HTR-8/SVneo (cell line): ENCODE measurements around the gene NCOA7.

Experiments used
- DNase-seq: peaks from one replicate; pipeline ENCODE4 v3.0.0; 2011; ENCODE audit warnings: low spot score, mixed read lengths; ENCODE audit not compliant: insufficient read length
- FAIRE-seq: peaks from 2 replicates; lab custom pipeline; 2011; peaks lifted over from hg19 to GRCh38; lab: Jason Lieb, UNC

NCOA7 gene

DNA sequence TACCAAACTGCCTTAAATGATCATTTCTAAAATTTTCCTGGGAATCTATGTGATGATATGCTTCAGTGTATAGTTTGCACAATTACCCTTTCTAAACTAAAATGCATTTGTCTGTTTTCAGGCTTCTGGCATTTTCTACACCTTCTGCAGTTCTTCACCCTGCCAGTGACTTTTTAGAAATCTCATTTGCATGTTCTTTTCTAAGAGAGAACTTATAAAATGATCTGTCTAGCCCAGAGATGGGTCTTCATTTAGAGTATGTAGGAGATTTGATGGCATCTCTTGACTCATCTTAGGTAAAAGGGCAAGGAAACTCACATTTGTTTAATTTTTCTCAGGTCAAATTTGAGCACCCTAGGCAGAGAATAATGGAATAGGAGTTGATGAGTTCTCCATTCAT is 17.8 kb downstream of the NCOA7 start:
- no peak for FAIRE-seq
- DNase-seq: no peak

DNA sequence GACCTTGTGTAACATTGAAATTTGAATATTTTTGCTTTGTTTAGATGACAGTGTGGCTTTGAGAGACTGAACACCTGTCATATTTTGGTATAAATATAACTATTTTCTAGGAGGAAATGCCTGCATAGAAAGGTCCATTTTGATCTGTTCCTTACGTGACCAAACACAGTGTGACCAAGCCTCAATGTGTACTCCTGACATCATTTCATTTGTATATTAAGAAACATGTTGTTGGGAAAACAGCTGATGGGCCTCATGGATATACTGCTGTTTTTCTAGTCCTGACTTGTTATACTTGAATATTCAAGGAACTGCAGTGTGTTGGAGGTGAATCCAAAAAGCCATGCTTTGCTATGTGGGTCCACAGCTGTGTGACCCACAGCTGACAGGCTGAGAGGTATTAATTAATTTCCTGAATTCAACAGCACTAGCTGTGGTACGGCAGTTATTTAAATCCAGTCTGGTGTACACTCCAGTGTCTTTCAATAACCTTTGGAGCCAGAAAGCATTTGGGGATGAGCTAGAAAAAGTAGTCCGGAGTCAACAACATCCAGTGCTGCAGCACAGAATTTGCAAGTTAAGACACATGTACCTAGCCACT is 18.9 kb downstream of the NCOA7 start:
- FAIRE-seq: no peak
- no peak for DNase-seq

GRCh38 chr6:125810445-125810844 is 19.7 kb downstream of the NCOA7 start:
- FAIRE-seq (no peak), DNase-seq (no peak)

DNA sequence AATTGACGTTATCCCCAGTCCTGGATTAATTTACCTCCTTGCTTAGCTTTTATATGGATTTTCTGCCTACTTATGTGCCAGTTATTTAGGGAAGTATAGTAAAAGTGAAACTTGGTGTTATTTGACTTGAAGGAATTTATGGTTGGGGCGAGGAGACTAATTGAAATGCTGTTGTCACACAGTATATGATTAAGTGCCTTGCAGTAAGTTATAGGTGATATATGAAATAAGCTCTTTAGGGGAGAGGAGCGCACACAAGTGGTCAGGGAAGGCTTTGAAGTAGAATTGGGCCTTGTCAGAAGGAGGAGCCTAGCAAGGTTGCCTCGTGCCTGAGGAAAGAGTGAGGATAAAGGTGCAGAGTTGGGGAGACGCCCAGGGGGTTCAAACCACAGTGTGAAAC is 20.5 kb downstream of the NCOA7 start:
- FAIRE-seq: no peak
- no peak for DNase-seq

DNA sequence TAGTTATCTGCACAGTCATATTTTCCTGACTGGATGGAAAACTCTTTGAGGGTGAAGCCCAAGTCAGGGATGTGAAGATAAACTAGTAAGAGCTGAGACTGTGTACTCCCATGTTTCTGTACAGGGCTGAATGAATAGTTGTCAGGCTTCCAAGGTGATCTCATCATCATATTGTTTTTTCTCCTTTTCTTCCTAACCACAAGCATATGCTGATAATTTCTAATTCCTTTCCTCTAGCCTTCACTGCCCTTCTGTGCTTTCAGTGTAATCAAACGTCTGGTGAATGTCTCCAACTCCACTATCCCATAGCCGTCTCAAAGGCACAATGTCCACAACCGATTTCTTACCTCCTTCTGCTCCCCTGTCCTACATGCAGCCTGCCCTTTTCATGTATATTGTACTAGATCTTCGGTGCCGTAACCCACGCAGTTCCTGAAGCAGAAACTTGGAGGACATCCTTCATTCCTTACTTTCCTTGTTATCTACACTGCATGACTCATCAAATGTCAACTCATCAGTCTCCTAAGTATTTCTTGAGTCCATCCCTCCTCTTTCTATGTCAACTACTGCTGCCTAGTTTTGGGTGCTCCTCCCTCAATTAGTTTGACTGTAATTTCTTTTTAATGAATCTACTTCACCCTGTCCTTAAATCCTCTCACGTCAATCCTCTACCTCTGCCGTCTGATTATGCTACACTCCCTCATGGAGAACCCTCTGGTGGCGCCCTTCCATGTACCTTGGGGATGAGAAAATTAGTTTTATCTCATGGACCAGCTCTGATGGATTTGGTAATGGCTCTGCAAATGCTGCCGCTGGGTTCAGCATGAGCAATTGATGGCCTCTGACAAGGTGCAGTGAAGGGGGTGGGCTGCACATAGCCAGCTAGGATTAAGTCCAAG is 21.9 kb downstream of the NCOA7 start:
- peak; percentile 20 for FAIRE-seq
- peak; percentile 51 for DNase-seq

GRCh38 chr6:125814481-125814880 is 23.7 kb downstream of the NCOA7 start:
- DNase-seq (no peak), FAIRE-seq (no peak)

DNA sequence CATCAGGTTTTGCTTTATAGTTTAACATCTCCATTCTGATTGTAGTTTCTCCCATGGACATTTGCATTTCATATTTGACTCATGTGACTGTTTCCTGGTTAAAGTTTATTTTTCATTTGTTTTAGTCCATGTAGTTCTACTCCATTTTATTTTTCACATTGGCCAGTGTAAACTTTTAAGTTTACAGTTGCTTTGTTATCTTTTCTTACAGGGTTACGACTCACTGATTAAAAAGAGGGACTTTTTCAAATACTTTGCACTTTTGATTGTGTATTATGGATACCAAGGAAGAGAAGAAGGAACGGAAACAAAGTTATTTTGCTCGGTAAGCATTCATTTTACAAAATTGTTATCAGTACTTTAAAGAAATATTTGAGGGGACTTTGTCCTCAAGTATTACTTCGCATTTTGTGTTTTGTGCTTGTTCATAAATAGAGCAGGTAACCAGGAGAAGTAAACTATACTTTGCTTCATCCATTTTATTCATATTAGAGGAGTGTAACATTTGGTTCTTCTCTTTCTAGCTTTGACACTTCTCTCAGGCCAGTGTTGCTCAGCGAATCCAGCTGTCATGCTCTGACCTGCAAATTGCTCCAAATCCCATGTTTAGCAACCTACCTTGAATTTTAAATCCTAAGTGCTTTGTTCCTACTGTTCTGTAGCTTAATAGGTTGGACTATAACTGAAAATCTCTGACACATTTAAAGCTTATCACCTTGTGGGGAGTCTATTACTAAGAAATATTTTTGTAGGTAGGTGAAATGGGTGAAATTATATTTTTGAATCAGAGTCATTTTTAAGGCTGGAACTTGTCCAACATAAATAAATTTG is 24.5 kb downstream of the NCOA7 start:
- no peak for DNase-seq
- no peak for FAIRE-seq

DNA sequence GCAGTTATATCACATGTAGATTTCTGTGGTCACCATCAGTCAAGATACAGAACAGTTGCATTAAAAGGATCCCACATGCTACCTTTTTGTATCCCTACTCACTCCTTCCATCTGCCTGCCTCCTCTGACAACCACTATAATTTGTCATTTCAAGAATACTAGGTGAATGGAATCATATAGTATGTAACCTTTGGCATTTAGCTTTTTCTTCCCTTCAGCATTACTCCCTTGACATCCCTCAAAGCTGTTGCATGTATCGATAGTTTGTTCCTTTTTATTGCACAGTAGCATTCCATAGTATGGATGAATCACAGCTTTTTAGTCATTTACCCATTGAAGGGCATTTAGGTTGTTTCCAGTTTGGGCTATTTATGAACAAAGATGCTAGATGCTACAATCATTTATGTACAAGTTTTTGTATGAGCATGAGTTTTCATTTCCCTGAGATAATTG is 26.1 kb downstream of the NCOA7 start:
- peak; percentile 23 for FAIRE-seq
- no peak for DNase-seq

DNA sequence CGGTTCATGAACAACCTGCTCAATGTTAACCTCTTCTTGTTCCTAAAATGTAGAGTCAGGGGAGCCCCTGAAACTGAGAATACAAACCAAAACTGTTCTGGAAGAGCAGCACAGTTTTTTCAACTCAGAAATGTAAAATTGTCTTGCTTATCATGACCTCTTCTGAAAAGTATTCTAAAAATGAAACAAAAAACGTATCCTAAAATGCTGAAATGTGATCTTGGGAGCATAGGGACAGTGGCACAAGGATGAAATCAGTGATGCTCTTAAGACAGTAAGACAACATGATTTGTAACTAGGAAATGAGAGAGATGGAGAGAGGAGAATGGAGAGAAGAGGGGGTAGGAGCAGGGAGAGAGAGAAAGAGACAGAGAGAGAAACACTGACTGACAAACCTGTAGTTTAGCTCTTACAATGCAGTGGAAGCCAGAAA is 27.5 kb downstream of the NCOA7 start:
- no peak for FAIRE-seq

GRCh38 chr6:125818772-125819260 is 28.1 kb downstream of the NCOA7 start:
- no peak for FAIRE-seq
- no peak for DNase-seq

More for the DNA sequence above, 27.5 kb downstream of the NCOA7 start:
- DNase-seq: no peak

GRCh38 chr6:125819535-125820326 is 29.0 kb downstream of the NCOA7 start:
- DNase-seq (no peak), FAIRE-seq (no peak)

- FAIRE-seq (peak; percentile 87), DNase-seq (peak; percentile 34)
Measured at GRCh38 chr6:125821825-125822281, 31.1 kb downstream of the NCOA7 start.

- no peak for DNase-seq
- FAIRE-seq: no peak
Measured at GRCh38 chr6:125823180-125823579, 32.4 kb downstream of the NCOA7 start.

DNA sequence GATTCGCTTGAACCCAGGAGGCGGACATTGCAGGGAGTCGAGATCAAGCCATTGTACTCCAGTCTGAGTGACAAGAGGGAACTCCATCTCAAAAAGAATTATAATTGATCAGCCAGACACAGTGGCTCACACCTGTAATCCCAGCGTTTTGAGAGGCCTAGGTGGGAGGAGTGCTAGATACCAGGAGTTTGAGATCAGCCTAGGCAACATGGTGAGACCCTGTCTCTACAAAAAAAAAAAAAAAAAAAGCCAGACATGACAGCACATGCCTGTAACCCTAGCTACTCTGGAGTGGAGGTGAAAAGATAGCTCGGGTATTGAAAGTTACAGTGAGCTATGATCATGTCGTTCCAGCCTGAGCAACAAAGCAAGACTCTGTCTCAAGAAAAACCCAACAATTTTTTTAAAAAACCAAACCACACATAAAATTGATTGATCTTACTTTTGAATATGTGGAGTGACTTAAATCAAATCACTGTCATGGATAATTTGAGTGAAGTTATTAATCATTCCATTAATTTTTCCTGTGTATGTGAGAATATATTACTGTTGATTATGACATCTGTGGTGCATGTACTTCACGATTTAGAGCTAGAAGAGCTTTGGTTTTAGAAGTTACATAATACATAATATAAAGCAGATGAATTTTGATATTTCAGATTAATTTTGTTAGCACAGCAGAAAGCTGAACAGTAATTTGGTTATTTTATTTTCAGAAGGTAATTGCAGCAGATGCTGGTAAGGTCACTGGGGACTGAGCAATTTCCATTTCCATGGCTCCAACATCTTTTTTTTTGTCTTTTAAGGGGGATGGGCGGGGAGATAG is 34.4 kb downstream of the NCOA7 start:
- no peak for FAIRE-seq
- no peak for DNase-seq

DNA sequence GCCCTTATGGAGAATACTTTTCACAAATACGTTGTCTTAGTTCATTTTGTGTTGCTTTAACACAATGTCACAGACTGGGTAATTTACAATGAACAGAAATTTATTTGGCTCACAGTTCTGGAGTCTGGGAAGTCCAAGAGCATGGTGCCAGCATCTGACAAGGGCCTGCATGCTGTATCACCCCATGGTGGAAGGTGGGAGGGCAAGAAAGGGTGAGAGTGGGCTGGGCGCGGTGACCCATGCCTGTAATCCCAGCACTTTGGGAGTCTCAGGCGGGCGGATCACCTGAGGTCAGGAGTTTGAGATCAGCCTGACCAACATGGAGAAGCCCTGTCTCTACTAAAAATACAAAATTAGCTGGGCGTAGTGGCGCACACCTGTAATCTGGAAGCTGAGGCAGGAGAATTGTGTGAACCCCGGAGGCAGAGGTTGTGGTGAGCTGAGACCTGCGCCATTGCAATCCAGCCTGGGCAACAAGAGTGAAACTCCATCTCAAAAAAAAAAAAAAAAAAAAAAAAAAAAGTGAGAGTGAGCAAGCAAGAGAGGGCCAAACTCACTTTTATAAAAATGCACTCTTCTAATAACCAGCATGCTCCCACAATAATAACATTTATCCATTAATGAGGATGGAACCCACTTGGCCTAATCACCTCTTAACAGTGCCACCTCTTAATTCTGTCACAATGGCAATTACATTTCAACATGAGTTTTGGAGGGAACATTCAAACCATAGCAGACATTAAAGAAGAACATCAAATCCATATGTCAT is 36.1 kb downstream of the NCOA7 start:
- no peak for FAIRE-seq
- DNase-seq: no peak

DNA sequence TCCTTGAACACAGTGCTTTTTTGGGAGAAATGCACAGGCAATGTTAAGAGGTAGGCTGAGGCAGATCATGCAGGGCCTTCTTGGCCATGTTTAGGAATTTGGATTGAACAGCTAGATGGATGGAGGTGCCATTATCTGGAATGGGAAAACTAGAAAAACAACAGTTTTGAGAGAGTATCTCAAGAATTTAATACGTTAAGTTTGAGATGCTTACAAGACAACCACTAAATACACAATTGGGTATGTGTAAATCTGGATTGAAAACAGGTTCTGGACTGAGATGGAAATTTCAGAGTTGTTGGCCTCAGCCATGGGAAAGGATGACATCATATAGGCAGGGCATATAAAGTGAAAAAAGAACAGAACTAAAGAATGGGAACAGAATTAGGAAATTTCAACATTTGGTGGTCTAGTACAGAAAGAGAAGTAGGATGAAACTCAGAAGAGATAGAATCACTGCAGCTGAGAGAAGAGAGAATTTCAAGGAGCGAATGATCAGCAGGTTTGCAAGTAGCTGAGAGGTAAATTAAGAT is 37.1 kb downstream of the NCOA7 start:
- FAIRE-seq (no peak), DNase-seq (no peak)

- no peak for FAIRE-seq
- DNase-seq: no peak
Measured at GRCh38 chr6:125828476-125829039, 37.8 kb downstream of the NCOA7 start.
